Measurements from ENCODE around the gene MPV17L2. TPM values are rescaled to one million over a fixed set of nuclear protein-coding genes. Genes with fewer than 3 reads are reported as not detected.

MPV17L2 gene
- total and polyA plus RNA-seq, 2 experiments from 2014 or later = 38.7 to 81.3 TPM

GRCh38 chr19:18194554-18195238, 1.7 kb downstream of the MPV17L2 start (continued):
- no peak for TF ChIP-seq ZNF462 (CRISPR knock-in tag; IDR thresholded peaks at IDR 0.05)
- TF ChIP-seq EZH2phosphoT487 (IDR thresholded peaks at IDR 0.05; ENCODE audit: unreplicated experiment) = no peak
- no peak for TF ChIP-seq CTCF (conservative IDR thresholded peaks at IDR 0.05; ENCODE audit: low read depth in 2 of 2)
- TF ChIP-seq REST (IDR thresholded peaks at IDR 0.05; ENCODE audit: unreplicated experiment) = no peak

Data from GM23338 (cell line).